ENCODE data around the gene PLEKHG7. TPM values are rescaled to one million over a fixed set of nuclear protein-coding genes. Genes with fewer than 3 reads are reported as not detected.

PLEKHG7 gene
- total and polyA plus RNA-seq, 10 of the 15 experiments (the other 5 are each of a cell fraction or from before 2014, with no cell fraction given), result 0.16 to 1.3 (median 0.65) TPM; not detected in 1

DNA sequence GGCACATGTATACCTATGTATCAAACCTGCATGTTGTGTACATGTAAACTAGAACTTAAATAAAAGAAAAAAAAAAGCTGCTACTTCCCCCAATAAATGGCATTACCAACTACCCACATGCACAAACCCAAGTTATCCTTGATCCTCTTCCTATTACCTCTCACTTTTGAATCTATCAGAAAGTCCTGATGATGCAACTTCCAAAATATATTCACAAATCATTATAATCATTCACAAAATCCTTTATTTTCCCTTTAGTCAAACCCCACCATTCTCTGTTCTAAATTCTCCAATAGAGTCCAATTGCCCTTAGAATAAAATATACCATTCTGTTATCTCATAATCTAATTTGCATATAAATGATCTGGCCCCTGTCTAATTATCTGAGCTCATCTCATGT lies 92.0 kb downstream of the PLEKHG7 start:
- ATAC-seq, result no peak
- ChIA-PET RAD21 (ENCODE audit: unreplicated experiment) (interaction anchor here (1.5 kb wide), 1 partner anchor 132 kb away, joined by 3 read pairs; no protein-coding TSS in a partner anchor), POLR2A (interaction anchor here (0.5 to 1.1 kb wide), 3 partner anchors 11 to 82 kb away, joined by 3 to 4 read pairs (median 4); no protein-coding TSS in a partner anchor), SMC1A (ENCODE audit: uncharacterized antibody, unreplicated experiment) (interaction anchor here (0.8 to 2.8 kb wide), 5 partner anchors 9 to 603 kb away, joined by 3 to 13 read pairs (median 4); no protein-coding TSS in a partner anchor), CTCF (interaction anchor here (0.6 to 2.1 kb wide), 4 partner anchors 9 to 1176 kb away, joined by 3 to 11 read pairs (median 4); no protein-coding TSS in a partner anchor)
- no TSS peak for BruUV-seq (replicated peaks)
- no peak overlapping the region for H3K4me3 ChIP-seq
- no peak overlapping the region for H3K9ac ChIP-seq (ENCODE audit: control insufficient read depth, insufficient read depth, low read length)
- H3K27ac ChIP-seq (ENCODE audit: control insufficient read depth, insufficient read depth), result no peak overlapping the region
- no peaks in the 10 kb centered on the region for H3K79me2 ChIP-seq (ENCODE audit: control insufficient read depth, insufficient read depth, low read length)
- H3K27me3 ChIP-seq (replicated peaks in 1 of 2; ENCODE audit: control insufficient read depth in 2 of 2, insufficient read depth in 2 of 2, low read length in 1 of 2), result no peaks in the 10 kb centered on the region
- no peak for DNase-seq (ENCODE audit: low read depth, low spot score)
- H2AFZ ChIP-seq (ENCODE audit: control insufficient read depth, low read depth, low read length), result no peak overlapping the region
- intact Hi-C loops (cut with micrococcal nuclease; ENCODE audit: unreplicated experiment) (no loop called here), in situ Hi-C loops (cut with MboI) (no loop called here)
- H3K36me3 ChIP-seq (ENCODE audit: control insufficient read depth in 2 of 2, insufficient read depth in 2 of 2, low read length in 1 of 2), result peaks cover 0 to 3% of the 10 kb centered on the region in 2 experiments; a peak in 2 of 4 replicates
- H4K20me1 ChIP-seq (ENCODE audit: control insufficient read depth, insufficient read depth), result no peaks in the 10 kb centered on the region
- FAIRE-seq, result no peak
- H3K9me3 ChIP-seq (replicated peaks; ENCODE audit: control insufficient read depth, insufficient read depth, low read length), result no peaks in the 10 kb centered on the region; the same call in 2 of the 3 replicates
- H3K4me2 ChIP-seq (ENCODE audit: control insufficient read depth, insufficient read depth), result no peak overlapping the region
- TF ChIP-seq MTA2 (IDR thresholded peaks at IDR 0.05; ENCODE audit: low read depth) (no peak), RB1 (IDR thresholded peaks at IDR 0.05; ENCODE audit: borderline replicate concordance) (no peak), GABPA (IDR thresholded peaks at IDR 0.05; ENCODE audit: low read depth) (no peak), BACH1 (IDR thresholded peaks at IDR 0.05; ENCODE audit: borderline replicate concordance) (no peak)
- TF ChIP-seq, protein P1, sequence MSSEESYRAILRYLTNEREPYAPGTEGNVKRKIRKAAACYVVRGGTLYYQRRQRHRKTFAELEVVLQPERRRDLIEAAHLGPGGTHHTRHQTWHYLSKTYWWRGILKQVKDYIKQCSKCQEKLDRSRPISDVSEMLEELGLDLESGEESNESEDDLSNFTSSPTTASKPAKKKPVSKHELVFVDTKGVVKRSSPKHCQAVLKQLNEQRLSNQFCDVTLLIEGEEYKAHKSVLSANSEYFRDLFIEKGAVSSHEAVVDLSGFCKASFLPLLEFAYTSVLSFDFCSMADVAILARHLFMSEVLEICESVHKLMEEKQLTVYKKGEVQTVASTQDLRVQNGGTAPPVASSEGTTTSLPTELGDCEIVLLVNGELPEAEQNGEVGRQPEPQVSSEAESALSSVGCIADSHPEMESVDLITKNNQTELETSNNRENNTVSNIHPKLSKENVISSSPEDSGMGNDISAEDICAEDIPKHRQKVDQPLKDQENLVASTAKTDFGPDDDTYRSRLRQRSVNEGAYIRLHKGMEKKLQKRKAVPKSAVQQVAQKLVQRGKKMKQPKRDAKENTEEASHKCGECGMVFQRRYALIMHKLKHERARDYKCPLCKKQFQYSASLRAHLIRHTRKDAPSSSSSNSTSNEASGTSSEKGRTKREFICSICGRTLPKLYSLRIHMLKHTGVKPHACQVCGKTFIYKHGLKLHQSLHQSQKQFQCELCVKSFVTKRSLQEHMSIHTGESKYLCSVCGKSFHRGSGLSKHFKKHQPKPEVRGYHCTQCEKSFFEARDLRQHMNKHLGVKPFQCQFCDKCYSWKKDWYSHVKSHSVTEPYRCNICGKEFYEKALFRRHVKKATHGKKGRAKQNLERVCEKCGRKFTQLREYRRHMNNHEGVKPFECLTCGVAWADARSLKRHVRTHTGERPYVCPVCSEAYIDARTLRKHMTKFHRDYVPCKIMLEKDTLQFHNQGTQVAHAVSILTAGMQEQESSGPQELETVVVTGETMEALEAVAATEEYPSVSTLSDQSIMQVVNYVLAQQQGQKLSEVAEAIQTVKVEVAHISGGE (CRISPR knock-in tag; IDR thresholded peaks at IDR 0.05), result no peak
- no peaks in the 10 kb centered on the region for H3K4me1 ChIP-seq (ENCODE audit: control insufficient read depth, insufficient read depth, low read length)
